KMS-11 (cell line): ENCODE results near the gene PRR19.

Experiments
- H2AFZ ChIP-seq: fragments of 200-600 bp; sonication (generic); 2 replicates; pipeline ENCODE4 v1.6.1; 2016; ENCODE audit warnings: antibody characterized with exemption, mixed run types, low read depth
- H3K27ac ChIP-seq: fragments of 200-600 bp; sonication (generic); 2 replicates; pipeline ENCODE4 v1.6.1; 2016; ENCODE audit warnings: mild to moderate bottlenecking, mixed run types
- H3K27me3 ChIP-seq: fragments of 200-600 bp; sonication (generic); 2 replicates; pipeline ENCODE4 v1.6.1; 2017; ENCODE audit warnings: mild to moderate bottlenecking, low read depth, mixed run types, moderate library complexity; ENCODE audit not compliant: insufficient read depth
- H3K36me3 ChIP-seq: fragments of 200-600 bp; sonication (generic); 2 replicates; pipeline ENCODE4 v1.6.1; 2017; ENCODE audit warnings: mild to moderate bottlenecking, mixed run types; ENCODE audit not compliant: insufficient read depth
- H3K4me1 ChIP-seq: fragments of 200-600 bp; sonication (generic); 2 replicates; pipeline ENCODE4 v1.6.1; 2016; ENCODE audit warnings: mild to moderate bottlenecking, low read depth, mixed run types; ENCODE audit not compliant: poor library complexity, severe bottlenecking
- H3K4me2 ChIP-seq: fragments of 200-600 bp; sonication (generic); 2 replicates; pipeline ENCODE4 v1.7.0; 2016; ENCODE audit warnings: mild to moderate bottlenecking, mixed run types
- H3K4me3 ChIP-seq: fragments of 200-600 bp; sonication (generic); IDR thresholded peaks from 2 replicates; pipeline ENCODE4 v1.6.1; 2017; ENCODE audit warnings: low read depth, low read length, mixed read lengths; ENCODE audit not compliant: insufficient read depth
- H3K79me2 ChIP-seq: fragments of 200-600 bp; sonication (generic); 2 replicates; pipeline ENCODE4 v1.6.1; 2016; ENCODE audit warnings: low read depth, mixed run types; ENCODE audit not compliant: insufficient read depth
- H3K9ac ChIP-seq: fragments of 200-600 bp; sonication (generic); 2 replicates; pipeline ENCODE4 v1.6.1; 2016; ENCODE audit warnings: mild to moderate bottlenecking, mixed run types
- H4K20me1 ChIP-seq: fragments of 200-600 bp; sonication (generic); 2 replicates; pipeline ENCODE4 v1.6.1; 2016; ENCODE audit warnings: mild to moderate bottlenecking, mixed run types; ENCODE audit not compliant: insufficient read depth
- CTCF ChIP-seq: fragments of 200-600 bp; sonication (generic); conservative IDR thresholded peaks from 2 replicates; pipeline ENCODE4 v1.6.1; 2017; ENCODE audit warnings: low read depth, mild to moderate bottlenecking, antibody characterized with exemption, low read length, moderate library complexity, mixed read lengths

PRR19 gene

GRCh38 chr19:42287827-42288107 is 14.2 kb upstream of the PRR19 start:
- H3K36me3 ChIP-seq, result no peaks in the 10 kb centered on the region; the same call in 1 of the 2 replicates
- no peaks in the 10 kb centered on the region for H3K27me3 ChIP-seq
- no peak for TF ChIP-seq CTCF
- peaks cover 22% of the 10 kb centered on the region for H3K4me1 ChIP-seq
- H3K4me3 ChIP-seq, result no peak overlapping the region
- no peak overlapping the region for H3K27ac ChIP-seq
- H3K4me2 ChIP-seq, result no peak overlapping the region
- H2AFZ ChIP-seq, result no peak overlapping the region
- H3K79me2 ChIP-seq, result no peaks in the 10 kb centered on the region
- H4K20me1 ChIP-seq, result no peaks in the 10 kb centered on the region
- no peak overlapping the region for H3K9ac ChIP-seq

- no peaks in the 10 kb centered on the region; the same call in 1 of the 2 replicates for H3K36me3 ChIP-seq
- H3K4me2 ChIP-seq, result no peak overlapping the region
- H3K27me3 ChIP-seq, result no peaks in the 10 kb centered on the region
- no peak overlapping the region for H3K4me3 ChIP-seq
- no peak overlapping the region for H2AFZ ChIP-seq
- no peaks in the 10 kb centered on the region for H4K20me1 ChIP-seq
- H3K4me1 ChIP-seq, result peaks cover 16% of the 10 kb centered on the region
- no peaks in the 10 kb centered on the region for H3K79me2 ChIP-seq
- no peak for TF ChIP-seq CTCF
- H3K27ac ChIP-seq, result no peak overlapping the region
- no peak overlapping the region for H3K9ac ChIP-seq
Measured at GRCh38 chr19:42288387-42288786, 13.5 kb upstream of the PRR19 start.

- Histone ChIP-seq H3K4me2 (no peak overlapping the region), H3K36me3 (no peaks in the 10 kb centered on the region; the same call in 1 of the 2 replicates), H3K79me2 (no peaks in the 10 kb centered on the region), H2AFZ (no peak overlapping the region), H3K9ac (no peak overlapping the region), H4K20me1 (no peaks in the 10 kb centered on the region), H3K4me3 (no peak overlapping the region), H3K27ac (no peak overlapping the region), H3K4me1 (peaks cover 16% of the 10 kb centered on the region), H3K27me3 (no peaks in the 10 kb centered on the region)
- TF ChIP-seq CTCF, result no peak
Measured at GRCh38 chr19:42288881-42289555, 12.9 kb upstream of the PRR19 start.

- no peak overlapping the region for H3K4me2 ChIP-seq
- H3K9ac ChIP-seq, result no peak overlapping the region
- no peaks in the 10 kb centered on the region; the same call in 1 of the 2 replicates for H3K36me3 ChIP-seq
- H3K4me1 ChIP-seq, result peaks cover 15% of the 10 kb centered on the region
- H3K27me3 ChIP-seq, result no peaks in the 10 kb centered on the region
- no peak overlapping the region for H3K4me3 ChIP-seq
- H3K79me2 ChIP-seq, result no peaks in the 10 kb centered on the region
- H2AFZ ChIP-seq, result no peak overlapping the region
- no peak for TF ChIP-seq CTCF
- no peak overlapping the region for H3K27ac ChIP-seq
- no peaks in the 10 kb centered on the region for H4K20me1 ChIP-seq
Measured at GRCh38 chr19:42289556-42290041, 12.3 kb upstream of the PRR19 start.
